Measurements from ENCODE around the gene CFAP299. TPM values are rescaled to one million over a fixed set of nuclear protein-coding genes. Genes with fewer than 3 reads are reported as not detected.

CFAP299 gene
- total and polyA plus RNA-seq, 9 of the 15 experiments (the other 6 are each of a cell fraction or from before 2014, with no cell fraction given), result 0.09 to 3.0 (median 0.76) TPM

GRCh38 chr4:80454040-80454439, 118.5 kb downstream of the CFAP299 start:
- H3K9me1 ChIP-seq (ENCODE audit: control insufficient read depth, insufficient read depth, low read length), result no peaks in the 10 kb centered on the region
- no peak overlapping the region for H3K9ac ChIP-seq (ENCODE audit: insufficient read depth in 1 of 2, low read depth in 2 of 2, low read length in 2 of 2)
- no peaks in the 10 kb centered on the region for H4K20me1 ChIP-seq (replicated peaks; ENCODE audit: control insufficient read depth, insufficient read depth, low read length)
- POLR2A ChIA-PET, result no interaction called here
- H3K9me3 ChIP-seq (replicated peaks; ENCODE audit: control insufficient read depth, insufficient read depth, low read depth, low read length), result no peaks in the 10 kb centered on the region
- H3K4me2 ChIP-seq (ENCODE audit: insufficient read depth, low read length), result no peak overlapping the region
- H3K79me2 ChIP-seq (ENCODE audit: control insufficient read depth, insufficient read depth, low read length), result no peaks in the 10 kb centered on the region
- no peak overlapping the region for H3K4me3 ChIP-seq
- BruUV-seq (replicated peaks), result no TSS peak
- in situ Hi-C loops (cut with MboI), result no loop called here
- ATAC-seq (no peak), FAIRE-seq (no peak), DNase-seq (ENCODE audit: extremely low read depth in 1 of 4, low spot score in 3 of 4) (no peak)
- CTCF ChIA-PET (ENCODE audit: low intra/inter-chr PET ratio), result no interaction called here
- H2AFZ ChIP-seq (ENCODE audit: low read depth, low read length), result no peak overlapping the region
- no peaks in the 10 kb centered on the region for H3K36me3 ChIP-seq (ENCODE audit: control insufficient read depth, insufficient read depth, low read length)
- 18% methylated on average over 2 of the region's 2 CpGs for WGBS (ENCODE audit: insufficient coverage, low coverage, missing lambda C conversion rate)
- H3K27ac ChIP-seq (ENCODE audit: extremely low read depth, low read depth, low read length), result no peak overlapping the region
- H3K27me3 ChIP-seq (ENCODE audit: control insufficient read depth in 2 of 2, insufficient read depth in 2 of 2, low read length in 2 of 2), result no peaks in the 10 kb centered on the region; a peak in 1 of 5 replicates
- H3K4me1 ChIP-seq (replicated peaks in 1 of 2; ENCODE audit: control insufficient read depth in 2 of 2, insufficient read depth in 2 of 2, low read length in 2 of 2), result no peaks in the 10 kb centered on the region
- intact Hi-C loops (cut with micrococcal nuclease), result no loop called here
- TF ChIP-seq HOXB6 (CRISPR knock-in tag; IDR thresholded peaks at IDR 0.05; ENCODE audit: borderline replicate concordance) (no peak), THRAP3 (IDR thresholded peaks at IDR 0.05; ENCODE audit: borderline replicate concordance) (no peak), GTF2A2 (tag; IDR thresholded peaks at IDR 0.05) (no peak), TAL1 (IDR thresholded peaks at IDR 0.05) (no peak), ZEB2 (IDR thresholded peaks at IDR 0.05) (no peak), ZNF184 (CRISPR knock-in tag; IDR thresholded peaks at IDR 0.05) (no peak)
- TF ChIP-seq, protein P1, sequence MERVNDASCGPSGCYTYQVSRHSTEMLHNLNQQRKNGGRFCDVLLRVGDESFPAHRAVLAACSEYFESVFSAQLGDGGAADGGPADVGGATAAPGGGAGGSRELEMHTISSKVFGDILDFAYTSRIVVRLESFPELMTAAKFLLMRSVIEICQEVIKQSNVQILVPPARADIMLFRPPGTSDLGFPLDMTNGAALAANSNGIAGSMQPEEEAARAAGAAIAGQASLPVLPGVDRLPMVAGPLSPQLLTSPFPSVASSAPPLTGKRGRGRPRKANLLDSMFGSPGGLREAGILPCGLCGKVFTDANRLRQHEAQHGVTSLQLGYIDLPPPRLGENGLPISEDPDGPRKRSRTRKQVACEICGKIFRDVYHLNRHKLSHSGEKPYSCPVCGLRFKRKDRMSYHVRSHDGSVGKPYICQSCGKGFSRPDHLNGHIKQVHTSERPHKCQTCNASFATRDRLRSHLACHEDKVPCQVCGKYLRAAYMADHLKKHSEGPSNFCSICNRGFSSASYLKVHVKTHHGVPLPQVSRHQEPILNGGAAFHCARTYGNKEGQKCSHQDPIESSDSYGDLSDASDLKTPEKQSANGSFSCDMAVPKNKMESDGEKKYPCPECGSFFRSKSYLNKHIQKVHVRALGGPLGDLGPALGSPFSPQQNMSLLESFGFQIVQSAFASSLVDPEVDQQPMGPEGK (CRISPR knock-in tag; IDR thresholded peaks at IDR 0.05; ENCODE audit: borderline replicate concordance), result no peak
- TF ChIP-seq, protein P2, sequence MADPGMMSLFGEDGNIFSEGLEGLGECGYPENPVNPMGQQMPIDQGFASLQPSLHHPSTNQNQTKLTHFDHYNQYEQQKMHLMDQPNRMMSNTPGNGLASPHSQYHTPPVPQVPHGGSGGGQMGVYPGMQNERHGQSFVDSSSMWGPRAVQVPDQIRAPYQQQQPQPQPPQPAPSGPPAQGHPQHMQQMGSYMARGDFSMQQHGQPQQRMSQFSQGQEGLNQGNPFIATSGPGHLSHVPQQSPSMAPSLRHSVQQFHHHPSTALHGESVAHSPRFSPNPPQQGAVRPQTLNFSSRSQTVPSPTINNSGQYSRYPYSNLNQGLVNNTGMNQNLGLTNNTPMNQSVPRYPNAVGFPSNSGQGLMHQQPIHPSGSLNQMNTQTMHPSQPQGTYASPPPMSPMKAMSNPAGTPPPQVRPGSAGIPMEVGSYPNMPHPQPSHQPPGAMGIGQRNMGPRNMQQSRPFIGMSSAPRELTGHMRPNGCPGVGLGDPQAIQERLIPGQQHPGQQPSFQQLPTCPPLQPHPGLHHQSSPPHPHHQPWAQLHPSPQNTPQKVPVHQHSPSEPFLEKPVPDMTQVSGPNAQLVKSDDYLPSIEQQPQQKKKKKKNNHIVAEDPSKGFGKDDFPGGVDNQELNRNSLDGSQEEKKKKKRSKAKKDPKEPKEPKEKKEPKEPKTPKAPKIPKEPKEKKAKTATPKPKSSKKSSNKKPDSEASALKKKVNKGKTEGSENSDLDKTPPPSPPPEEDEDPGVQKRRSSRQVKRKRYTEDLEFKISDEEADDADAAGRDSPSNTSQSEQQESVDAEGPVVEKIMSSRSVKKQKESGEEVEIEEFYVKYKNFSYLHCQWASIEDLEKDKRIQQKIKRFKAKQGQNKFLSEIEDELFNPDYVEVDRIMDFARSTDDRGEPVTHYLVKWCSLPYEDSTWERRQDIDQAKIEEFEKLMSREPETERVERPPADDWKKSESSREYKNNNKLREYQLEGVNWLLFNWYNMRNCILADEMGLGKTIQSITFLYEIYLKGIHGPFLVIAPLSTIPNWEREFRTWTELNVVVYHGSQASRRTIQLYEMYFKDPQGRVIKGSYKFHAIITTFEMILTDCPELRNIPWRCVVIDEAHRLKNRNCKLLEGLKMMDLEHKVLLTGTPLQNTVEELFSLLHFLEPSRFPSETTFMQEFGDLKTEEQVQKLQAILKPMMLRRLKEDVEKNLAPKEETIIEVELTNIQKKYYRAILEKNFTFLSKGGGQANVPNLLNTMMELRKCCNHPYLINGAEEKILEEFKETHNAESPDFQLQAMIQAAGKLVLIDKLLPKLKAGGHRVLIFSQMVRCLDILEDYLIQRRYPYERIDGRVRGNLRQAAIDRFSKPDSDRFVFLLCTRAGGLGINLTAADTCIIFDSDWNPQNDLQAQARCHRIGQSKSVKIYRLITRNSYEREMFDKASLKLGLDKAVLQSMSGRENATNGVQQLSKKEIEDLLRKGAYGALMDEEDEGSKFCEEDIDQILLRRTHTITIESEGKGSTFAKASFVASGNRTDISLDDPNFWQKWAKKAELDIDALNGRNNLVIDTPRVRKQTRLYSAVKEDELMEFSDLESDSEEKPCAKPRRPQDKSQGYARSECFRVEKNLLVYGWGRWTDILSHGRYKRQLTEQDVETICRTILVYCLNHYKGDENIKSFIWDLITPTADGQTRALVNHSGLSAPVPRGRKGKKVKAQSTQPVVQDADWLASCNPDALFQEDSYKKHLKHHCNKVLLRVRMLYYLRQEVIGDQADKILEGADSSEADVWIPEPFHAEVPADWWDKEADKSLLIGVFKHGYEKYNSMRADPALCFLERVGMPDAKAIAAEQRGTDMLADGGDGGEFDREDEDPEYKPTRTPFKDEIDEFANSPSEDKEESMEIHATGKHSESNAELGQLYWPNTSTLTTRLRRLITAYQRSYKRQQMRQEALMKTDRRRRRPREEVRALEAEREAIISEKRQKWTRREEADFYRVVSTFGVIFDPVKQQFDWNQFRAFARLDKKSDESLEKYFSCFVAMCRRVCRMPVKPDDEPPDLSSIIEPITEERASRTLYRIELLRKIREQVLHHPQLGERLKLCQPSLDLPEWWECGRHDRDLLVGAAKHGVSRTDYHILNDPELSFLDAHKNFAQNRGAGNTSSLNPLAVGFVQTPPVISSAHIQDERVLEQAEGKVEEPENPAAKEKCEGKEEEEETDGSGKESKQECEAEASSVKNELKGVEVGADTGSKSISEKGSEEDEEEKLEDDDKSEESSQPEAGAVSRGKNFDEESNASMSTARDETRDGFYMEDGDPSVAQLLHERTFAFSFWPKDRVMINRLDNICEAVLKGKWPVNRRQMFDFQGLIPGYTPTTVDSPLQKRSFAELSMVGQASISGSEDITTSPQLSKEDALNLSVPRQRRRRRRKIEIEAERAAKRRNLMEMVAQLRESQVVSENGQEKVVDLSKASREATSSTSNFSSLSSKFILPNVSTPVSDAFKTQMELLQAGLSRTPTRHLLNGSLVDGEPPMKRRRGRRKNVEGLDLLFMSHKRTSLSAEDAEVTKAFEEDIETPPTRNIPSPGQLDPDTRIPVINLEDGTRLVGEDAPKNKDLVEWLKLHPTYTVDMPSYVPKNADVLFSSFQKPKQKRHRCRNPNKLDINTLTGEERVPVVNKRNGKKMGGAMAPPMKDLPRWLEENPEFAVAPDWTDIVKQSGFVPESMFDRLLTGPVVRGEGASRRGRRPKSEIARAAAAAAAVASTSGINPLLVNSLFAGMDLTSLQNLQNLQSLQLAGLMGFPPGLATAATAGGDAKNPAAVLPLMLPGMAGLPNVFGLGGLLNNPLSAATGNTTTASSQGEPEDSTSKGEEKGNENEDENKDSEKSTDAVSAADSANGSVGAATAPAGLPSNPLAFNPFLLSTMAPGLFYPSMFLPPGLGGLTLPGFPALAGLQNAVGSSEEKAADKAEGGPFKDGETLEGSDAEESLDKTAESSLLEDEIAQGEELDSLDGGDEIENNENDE (IDR thresholded peaks at IDR 0.05; ENCODE audit: low read depth, low read length), result no peak
- TF ChIP-seq, protein P3, sequence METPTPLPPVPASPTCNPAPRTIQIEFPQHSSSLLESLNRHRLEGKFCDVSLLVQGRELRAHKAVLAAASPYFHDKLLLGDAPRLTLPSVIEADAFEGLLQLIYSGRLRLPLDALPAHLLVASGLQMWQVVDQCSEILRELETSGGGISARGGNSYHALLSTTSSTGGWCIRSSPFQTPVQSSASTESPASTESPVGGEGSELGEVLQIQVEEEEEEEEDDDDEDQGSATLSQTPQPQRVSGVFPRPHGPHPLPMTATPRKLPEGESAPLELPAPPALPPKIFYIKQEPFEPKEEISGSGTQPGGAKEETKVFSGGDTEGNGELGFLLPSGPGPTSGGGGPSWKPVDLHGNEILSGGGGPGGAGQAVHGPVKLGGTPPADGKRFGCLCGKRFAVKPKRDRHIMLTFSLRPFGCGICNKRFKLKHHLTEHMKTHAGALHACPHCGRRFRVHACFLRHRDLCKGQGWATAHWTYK (CRISPR knock-in tag; IDR thresholded peaks at IDR 0.05), result no peak

All from K562 (cell line).